ENCODE results near the gene UBE2I.

Gene UBE2I

DNA sequence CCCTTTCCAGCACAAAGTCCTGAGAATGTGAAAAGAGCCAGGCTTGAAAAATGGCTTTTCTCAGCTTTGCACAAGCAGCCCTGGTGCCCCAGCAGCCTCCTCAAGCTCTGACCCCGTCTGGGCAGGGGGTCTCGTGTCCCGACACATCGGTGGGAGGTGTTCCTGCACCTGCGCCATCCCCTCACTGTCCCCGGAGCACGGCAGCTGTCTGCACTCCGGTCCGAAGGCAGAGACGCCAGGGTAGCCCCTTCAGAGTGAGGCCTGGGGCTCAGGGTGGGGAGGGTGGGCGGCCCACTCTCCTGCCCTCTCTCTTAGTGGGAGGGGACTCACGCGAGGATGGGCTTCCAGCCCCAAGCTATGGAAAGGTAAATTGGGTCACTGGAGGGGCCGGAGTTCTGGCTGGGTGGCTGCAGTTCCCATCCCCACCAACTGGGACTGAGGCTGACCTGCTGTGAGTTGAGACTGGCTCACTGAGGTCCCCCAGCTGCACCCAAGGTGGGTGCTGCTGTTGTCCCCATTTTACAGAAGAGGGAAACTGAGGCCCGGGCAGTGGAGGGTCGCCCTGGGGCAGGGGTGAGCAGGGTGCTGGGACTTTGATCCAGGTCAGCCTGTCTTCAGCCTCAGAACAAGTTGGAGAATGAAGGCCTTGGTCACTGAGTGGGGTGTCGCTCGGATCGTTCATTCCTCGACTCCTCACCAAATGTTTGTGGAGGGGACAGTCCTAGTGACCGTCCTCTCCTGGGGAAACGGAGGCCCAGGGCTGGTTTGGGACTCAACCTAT lies 21.7 kb downstream of the UBE2I start:
- DNase-seq, result no peak

DNA sequence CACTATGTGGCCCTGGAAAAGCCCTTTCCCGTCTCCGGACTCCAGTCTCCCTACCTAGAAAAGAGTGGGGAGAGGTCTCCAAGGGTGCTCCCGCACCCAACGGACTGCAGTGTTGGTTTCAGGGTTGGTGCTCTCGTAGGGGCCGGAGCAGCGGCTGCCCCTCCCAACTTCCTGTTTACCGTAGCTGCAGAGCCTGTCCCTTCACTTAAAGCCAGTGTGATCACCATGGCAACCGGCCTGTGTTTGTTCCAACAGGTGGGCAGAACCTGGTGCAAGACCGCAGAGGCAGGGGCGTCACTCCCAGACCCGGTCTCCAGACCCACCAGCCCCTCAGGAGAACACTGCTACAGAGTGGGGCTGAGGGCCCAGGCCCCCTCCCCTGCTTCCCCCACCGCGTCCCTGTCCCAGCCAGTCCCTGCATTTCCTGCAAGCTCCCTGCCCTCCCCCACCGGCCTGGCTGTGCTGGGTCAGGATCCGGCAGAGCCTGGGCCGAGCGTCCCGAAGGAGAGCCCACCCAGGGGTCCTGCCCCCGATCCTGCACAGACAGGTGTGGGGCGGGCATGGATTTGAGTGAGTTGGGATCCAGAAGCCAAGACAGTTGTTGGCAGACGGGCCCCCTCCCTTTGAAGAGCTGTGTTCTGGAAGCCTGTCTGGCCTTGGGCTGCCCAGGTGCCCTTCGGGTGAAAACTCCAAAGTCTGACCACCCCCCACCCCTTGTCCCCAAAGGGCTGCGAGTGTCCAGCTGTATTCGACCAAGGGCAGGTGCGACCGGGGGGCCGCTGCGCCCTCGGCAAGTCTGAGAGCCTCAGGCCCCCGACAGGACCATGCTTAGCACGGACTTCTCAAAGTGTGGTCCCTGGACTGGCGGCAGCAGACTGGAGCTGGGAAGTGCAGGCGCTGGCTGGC lies 22.5 kb downstream of the UBE2I start:
- DNase-seq, result no peak

DNA sequence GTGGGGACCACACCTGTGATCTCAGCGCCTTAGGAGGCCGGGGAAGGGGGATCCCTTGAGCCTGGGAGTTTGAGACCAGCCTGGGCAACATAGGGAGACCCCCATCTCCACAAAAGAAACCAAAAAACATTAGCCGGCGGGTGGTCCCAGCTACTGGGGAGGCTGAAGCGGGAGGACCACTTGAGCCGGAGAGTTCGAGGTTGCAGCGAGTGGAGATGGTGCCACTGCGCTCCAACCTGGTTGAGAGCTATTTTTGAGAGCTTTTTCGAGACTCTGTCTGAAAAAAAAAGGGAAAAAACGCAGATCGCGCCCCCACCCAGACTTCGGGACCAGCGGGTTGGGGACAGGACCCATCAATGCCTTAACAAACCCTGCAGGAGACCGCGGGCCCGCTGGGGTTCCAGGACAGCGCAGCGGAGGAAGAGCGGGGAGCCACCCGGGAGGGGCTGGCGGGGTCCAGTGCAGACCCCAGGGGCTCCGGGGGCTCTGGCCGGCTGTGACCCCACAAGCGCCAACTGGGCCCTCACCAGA lies 23.2 kb downstream of the UBE2I start:
- DNase-seq, result no peak

DNA sequence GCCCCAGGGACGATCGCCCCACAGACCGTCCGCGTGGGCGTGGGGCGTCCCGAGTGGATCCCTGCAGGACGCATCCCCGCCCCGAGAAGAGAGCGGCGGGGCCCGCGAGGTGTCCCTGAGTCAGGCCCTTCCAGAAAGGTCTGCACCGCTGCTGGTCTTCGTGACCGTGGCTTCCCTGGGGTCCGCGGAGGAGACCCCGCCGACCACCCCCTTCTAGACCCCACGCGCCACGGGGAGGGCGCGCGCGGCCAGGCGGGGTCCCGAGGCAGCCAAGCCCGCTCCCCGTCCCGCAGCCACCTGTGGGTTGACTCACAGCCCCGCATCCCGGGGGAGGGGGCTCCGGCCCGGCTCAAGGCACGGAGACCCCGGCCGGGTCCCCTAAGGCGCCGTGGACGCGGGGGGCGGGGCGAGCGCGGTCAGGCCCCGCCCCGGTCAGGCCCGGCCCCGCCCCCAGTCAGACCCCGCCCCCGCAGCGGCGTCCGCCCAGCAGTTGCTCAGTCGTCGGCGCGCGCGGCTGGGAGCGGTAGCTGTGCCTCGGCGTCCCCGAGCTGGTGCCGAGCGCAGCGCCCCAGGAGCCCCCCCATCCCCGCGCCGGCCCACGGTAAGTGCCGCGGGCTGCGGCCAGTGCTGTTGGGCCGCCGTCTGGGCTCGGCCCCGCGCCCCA lies 23.8 kb downstream of the UBE2I start, which contains the start of gene BAIAP3:
Gene BAIAP3, plus strand, starts transcription at position 497 of the 664 bp plus-strand sequence. CDS start 4,905 bp downstream, outside the sequence.
- peak in 1 of 2 experiments; percentile 24 for DNase-seq

DNA sequence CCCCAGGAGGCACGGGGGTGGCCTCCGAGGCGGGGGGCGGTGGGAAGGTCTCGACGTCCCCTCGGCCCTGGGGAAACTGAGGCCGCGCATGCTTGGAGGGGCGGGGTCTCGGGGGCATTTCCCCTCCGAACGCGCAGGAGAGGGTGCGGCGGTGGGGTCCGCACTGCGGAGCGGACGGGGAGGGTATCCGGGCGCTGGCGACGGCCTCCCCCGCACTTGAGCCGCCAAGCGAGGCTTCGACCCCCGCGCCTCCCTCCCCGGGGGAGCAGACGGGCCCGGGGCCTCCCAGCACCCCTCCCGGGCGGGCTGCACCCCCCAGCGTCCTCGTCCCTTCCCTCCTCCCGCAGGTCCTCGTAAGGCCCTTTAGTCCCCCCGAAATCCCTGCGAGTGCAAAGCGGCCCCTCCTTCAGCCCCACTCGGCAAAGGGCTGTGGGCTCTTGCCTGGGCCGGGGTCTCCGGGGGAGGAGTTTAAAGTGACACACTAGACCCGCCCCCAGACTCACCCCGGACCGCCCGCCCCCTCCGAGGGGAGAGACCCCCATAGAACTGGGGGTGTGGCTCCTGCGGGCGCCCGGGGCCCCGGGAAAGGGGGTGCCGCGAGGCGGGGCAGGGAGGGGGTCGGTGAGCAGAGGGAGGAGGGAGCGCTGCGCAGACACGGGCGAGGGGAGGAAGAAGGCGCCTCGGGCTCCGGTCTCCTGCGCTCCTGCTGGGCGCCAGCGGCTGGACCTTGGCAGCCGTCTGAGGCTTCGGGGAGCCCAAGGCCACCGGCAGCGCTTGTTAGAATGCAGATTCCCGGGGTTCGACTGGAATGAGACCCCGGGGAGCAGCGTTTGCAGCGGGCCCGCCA lies 24.6 kb downstream of the UBE2I start:
- no peak for DNase-seq

DNA sequence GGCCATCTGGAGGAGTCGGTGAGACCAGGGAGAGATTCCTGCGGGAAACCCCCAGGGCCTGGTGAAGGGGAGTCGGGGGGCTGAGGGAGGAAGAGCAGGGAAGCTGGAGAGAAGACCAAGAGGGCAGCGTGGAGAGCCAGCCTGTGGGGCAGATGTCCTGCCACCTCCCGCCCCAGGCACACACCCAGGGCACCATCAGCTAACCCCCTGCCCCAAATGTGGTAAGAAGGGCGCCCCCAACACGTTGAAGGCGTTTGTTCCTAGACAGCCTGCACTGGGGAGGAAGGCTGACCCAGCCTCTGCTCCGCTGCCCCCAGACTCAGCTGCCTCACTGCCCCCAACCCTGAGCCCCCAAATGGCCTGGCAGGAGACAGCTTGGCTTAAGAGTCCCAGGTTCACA lies 25.3 kb downstream of the UBE2I start:
- DNase-seq, result no peak

DNA sequence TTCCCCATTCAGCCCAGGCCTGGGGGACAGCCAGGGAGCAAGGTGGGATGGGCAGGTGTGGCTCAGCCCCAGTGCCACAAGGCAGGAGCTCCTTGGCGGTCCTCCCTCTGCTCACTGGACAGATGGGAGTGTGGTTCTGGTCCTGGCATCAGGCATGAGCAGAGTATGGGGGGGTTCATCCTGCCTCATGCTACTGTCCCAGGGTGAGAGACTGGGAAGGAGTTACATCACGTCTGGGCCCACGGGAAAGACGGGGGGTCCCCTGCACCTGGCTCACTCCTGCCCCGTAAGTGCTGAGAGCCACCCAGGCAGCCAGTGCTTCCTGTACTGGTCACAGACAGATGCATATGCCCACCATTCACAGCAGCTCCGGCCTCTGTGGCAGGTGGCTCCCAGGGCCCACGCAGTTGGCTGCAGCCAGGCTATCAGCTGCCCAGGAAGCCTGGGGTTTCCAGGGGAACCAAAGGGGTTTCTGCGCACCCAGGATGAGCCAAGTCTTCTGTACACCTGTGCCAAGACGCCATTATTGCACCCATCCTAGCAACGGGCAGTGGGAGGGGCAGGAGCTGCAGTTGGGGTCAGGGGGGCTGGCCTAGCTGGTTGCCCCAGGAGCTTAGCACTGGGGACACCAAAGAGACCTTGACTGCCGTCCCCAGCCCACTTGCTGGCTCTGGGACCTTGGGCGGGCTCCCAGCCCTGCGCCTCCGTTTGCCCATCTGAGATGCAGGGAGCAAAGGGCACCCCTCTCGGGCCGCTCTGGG lies 26.0 kb downstream of the UBE2I start:
- no peak for DNase-seq

DNA sequence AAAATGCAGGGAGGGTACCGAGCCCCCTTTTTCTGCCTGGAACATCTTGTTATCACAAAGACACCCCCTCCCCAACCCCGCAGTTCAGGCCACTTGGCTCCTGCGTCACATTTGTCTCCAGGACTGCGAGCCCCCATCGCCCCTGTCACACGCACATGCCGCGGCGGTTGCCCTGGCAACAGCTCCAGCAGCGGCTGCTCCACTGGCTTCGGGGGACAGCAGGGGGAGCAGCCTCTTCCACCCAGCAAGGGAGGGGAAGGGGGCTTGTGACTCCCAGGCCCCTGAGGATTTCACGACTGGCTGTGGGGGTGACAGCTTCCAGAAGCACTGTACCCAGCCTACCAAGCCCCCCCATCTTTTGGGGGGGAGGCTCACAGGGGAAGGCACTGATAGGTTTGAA lies 26.6 kb downstream of the UBE2I start:
- DNase-seq, result no peak

DNA sequence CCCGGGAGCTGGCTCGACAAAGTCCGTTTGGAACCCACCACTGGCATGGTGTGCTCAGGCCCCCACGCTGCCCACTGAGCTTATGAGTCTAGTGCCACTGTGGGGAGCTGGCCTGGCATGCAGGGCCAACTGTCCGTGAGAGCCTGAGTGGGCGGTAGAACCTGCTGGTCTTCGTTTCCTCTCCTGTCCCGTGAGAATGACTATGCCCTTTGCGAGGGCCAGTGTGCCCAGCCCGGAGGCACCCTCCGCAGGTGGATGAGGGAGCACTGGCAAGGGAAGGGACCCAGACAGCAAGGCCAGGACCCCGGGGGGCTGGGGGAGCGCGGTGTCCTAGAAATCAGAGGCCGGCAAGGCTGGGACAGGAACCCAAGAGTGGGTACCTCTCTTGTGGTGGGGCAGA lies 27.2 kb downstream of the UBE2I start:
- no peak for DNase-seq

DNA sequence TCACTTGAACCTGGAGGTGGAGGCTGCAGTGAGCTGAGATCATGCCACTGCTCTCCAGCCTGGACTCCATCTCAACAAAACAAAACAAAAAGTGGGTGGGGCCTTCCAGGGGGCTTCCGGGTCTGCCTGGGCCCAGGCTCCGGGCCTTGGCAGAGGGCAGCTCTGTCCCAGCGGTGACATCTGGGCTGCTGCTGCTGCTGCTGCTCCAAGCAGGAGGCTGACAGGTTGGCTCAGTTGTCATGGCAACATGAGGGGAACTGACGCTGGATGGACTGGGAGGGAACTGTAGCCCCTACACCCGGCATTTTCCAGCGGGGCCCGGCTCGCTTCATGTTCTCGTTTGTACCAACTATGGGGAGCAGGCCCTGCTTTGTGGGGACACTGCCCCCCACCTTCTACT lies 28.1 kb downstream of the UBE2I start:
- DNase-seq, result no peak

DNA sequence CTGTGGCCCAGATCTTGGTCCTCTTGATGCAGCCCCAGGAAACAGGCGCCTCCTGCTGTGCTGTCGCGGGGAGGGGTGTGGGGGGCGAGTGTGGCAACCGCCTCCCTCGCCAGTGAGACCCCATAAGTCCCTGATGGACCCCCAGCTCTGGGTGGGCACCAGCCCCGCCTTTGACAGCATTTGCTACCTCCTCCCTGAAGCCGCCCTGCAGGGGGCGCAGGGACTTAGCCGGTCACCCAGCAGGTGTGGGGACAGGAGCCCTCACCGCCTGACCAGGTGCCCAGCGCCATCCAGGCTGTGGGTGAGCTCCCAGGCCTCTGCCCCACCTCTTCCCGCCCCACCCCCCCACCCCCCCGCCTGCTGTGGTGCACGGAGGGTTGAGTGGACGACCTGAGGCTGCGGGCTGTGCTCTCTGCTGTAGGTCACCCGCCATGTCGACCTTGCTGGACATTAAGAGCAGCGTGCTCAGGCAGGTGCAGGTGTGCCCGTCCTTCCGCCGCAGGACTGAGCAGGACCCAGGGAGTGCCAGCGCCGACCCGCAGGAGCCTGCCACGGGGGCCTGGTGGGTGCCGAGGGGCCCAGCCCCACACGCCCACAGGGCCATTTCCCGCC lies 28.8 kb downstream of the UBE2I start:
- no peak for DNase-seq

DNA sequence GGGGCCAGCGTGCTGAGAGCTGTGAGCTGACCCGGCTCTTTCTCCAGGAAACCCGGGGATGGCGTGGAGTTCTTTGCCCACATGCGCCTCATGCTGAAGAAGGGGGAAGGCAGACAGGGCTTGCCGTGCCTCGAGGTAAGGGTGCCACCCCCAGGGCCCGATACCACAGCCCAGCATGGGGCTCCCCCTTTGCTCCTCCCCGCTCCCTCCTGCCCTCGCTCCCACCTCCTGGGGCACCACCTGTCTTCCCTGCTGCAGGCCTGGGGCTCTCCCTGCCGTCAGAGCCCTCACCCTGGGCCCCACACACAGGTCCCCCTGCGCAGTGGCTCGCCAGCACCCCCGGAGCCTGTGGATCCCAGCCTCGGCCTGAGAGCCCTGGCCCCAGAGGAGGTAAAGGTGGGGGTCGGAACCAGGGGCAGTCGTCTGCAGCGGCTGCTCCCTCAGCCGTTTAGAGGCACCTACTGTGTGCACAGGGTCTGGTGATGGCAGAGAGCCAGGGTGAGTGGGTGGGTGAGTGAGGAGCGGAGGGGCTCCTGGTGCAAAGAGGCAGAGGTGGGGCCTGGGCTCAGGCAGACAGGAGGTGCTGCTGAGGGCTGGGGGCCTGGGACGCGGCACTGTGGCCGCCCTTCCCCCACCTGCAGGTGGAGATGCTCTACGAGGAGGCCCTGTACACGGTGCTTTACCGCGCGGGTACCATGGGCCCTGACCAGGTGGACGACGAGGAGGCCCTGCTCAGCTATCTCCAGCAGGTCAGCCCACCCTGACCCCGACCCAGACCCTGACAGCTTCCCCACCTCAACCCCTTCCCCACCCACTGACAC lies 29.6 kb downstream of the UBE2I start:
- DNase-seq, result no peak

DNA sequence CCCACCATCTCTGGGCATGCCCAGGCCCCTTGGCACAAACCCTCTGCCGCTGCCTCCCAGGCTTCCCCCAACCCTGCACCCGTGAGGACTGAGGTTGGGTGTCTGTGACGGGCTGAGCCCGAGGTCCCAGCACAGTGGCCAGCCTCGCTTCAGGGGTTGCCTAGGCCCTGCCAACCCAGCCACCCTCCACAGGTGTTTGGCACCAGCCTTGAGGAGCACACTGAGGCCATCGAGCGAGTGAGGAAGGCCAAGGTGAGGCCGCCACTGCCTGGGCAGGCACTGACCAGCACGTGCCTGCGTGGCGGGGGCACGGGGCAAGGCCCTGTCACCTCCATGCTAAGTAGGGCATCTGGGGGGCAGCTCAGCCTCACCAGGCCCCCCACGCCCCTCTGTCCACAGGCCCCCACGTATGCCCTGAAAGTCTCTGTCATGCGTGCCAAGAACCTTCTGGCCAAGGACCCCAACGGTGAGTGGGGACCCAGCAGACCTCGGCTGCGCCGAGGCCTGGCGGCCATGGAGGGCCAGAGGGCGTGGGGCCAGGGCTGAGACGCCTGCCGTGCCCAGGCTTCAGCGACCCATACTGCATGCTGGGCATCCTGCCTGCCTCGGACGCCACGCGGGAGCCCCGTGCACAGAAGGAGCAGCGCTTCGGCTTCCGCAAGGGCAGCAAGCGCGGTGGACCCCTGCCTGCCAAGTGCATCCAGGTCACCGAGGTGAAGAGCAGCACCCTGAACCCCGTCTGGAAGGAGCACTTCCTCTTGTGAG lies 31.5 kb downstream of the UBE2I start:
- no peak for DNase-seq

DNA sequence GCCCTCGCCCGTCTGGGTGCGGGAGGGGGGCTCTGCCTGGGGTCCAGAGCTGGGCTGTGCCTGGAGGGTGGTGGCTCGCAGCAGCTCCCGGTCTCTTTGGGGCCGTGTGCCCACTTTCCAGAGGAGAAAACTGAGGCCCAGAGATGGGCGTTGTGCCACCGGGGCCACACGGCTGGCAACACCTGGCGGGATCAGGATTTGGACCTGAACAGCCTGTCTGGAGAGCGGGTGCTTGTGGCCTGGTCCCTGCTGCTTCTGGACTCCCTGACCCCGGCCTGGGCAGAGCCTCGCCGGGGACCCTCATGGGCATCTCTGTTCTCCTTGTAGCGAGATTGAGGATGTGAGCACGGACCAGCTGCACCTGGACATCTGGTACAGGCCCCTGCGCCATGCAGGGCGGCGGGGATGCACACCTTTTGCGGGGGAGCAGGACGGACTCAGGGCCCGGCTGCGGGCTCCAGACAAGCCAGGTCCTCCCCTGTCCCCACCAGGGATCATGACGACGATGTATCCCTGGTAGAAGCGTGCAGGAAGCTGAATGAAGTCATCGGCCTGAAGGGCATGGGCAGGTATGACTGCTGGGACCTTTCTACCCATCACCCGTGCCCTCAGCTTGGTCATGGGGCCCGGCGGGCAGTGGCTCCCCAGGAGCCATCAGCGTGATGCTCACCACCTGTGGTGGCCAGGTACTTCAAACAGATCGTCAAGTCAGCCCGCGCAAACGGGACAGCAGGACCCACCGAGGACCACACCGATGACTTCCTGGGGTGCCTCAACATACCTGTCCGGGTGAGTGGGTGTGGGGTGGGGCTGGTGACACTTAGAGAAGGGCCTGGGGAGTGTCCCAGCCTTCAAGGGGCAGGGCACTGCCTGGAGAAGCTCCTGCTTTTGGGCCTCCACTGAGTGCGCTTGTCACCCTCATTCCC lies 32.3 kb downstream of the UBE2I start:
- DNase-seq, result no peak

DNA sequence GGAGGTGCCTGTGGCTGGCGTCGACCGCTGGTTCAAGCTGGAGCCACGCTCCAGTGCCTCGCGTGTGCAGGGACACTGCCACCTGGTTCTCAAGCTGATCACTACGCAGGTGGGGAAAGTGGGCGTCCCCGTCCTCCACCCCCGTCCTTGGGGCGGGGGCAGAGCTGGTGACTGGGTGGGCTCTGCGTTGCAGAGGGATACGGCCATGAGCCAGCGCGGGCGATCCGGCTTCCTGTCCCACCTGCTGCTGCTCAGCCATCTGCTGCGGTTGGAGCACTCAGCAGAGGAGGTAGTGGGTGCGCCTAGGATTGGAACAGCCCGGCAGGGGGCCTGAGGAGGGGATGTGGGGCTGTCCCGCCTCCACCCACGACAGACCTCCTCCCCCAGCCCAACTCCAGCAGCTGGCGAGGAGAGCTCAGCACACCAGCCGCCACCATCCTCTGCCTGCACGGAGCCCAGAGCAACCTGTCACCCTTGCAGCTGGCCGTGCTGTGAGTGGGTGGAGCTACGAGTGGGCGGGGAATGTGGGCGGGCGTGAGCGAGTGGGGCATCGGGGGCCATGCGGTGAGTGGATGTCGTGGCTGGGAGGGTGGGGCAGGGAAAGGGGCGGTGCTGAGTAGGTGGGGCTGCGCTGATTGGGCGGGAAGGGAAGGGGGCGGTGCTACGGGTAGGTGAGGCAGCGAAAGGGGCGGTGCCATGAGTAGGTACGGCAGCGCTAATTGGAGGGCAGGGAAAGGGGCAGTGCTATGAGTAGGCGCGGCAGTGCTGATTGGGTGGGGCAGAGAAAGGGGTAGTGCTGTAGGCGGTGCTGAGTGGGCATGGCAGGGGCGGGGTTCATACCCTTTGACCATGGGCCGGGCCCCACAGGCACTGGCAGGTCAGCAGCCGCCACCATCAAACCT lies 33.3 kb downstream of the UBE2I start:
- DNase-seq, result peak; percentile 96 to 97

DNA sequence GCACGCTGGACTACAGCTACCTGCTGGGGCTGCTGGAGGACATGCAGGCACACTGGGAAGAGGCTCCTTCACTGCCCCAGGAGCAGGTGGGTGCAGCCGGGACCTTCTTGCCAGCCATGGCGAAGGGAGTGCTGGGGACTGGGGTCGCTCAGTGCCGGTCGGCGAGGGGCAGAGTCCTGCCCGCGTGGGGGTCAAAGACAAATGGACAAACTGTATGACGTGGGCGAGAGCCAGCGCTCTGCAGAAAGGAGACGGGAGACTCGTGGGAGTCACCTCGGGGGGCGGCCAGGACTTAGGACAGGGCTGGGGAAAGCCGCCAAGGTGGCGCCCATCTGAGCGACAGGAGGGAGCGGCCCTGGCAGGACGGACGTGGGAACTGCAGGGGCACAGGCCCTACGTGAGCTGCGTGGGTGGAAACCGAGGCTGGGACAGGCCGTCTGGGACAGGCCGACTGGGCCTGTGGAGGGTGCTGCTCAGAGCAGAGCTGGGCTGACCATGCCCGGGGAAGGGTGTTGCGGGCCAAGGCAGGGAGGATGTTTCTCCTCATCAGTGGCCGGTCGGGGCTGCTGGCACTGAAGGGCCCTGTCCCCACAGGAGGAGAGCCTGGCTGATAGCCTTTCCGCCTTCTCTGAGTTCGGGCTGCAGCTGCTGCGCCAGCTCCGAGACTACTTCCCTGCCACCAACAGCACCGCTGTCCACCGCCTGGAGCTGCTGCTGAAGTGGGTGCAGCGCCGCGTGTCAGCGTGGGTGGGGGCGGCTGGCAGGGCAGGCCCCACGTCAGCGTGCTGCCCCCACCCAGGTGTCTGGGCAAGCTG lies 34.2 kb downstream of the UBE2I start:
- DNase-seq, result no peak

Data from activated CD4-positive, alpha-beta T cell treated with anti-CD3 and anti-CD28 coated beads, Interleukin-2, amount 50 U/mL, for 4 hours (primary cell).